GM18502 (cell line): Measurements from ENCODE around the gene COL16A1.
"Not testable (repeated sequence)": the region's sequence is repeated elsewhere in the genome, so short reads cannot be mapped to it uniquely, and the experiment has no call there.

Experiments
- ATAC-seq: cut with Tn5 transposase; IDR thresholded peaks from one replicate; pipeline ENCODE4 v1.9.1; 2021; ENCODE audit warnings: mild to moderate bottlenecking; ENCODE audit not compliant: unreplicated experiment, poor library complexity

The COL16A1 gene

DNA sequence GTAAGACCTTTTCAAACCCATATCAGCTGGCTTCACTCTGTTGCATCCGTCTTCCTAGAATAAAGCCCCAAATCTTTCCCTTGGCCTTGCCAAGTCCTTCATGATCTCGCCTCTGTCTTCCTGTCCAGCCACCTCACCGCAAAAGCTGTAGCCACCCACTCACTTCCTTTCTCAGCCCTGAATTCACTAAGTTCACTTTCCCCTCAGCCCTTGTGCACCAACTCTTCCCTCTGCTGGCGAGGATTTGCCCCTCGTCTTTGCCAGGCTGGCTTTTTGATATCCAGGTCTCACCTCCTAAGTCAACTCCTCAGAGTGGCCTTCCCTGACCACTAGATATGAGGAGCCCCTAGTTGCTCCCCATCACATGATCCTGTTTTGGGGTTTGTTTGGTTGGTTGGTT, 3.9 kb upstream of the COL16A1 start:
- ATAC-seq = no peak

DNA sequence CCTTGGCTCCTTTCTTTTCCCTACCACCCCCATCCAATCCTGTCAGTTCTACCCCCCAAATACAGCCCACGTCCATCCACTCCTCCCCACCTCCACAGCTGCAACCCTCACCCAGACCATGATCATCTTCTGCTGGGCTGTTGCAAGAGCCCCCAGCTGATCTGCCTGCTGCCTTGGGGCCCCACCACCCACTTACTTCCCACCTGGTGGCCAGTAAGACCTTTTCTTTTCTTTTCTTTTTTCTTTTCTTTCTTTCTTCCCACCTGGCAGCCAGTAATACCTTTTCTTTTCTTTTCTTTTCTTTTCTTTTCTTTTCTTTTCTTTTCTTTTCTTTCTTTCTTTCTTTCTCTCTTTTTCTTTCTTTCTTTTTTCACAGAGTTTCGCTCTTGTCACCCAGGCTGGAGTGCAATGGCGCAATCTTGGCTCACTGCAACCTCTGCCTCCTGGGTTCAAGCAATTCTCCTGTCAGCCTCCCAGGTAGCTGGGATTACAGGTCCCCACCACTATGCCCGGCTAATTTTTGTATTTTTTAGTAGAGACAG, 3.3 kb upstream of the COL16A1 start:
- not testable (repeated sequence) for ATAC-seq

- ATAC-seq = no peak
These were observed 2.7 kb upstream of the COL16A1 start for GRCh38 chr1:31706384-31707058.

GRCh38 chr1:31705080-31705866, 1.5 kb upstream of the COL16A1 start:
- no peak for ATAC-seq

DNA sequence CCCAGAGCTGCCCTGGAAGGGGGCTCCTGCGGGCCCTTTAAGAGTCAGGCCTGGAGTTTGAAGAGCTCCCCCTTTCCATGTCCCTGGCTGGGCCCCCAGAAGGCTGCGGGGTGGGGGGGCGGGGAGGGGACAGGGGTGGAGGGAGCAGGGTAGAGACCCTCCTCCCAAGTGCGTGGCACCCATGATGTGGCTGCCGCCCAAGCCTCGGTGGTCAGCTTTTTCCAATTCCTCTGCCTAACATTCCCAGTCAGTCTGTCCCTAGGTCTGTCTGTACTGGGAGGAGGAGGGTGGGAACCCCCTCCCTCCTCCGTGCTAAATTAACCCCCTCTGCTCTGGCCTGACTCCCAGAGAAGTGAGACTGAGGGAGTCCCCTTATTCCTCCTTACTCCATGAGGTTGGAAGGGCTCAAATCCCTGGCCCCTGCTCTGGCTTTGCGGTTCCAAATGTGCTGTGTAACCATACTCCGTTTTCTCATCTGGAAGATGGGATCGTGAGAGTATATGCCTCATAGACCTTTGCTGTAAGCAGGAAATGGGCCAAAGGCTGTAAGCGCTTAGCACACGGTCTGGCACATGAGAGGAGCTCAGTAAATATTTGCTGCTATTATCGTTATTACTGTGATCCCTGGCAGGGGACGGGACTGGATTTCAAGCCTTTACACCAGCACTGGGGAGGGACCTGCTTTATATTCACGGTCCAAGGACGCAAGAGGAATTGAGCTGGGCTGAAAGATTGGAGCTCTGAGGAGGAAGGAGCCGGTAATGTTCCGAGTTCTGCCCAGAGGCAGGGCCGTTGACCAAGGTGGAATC, 658 bp upstream of the COL16A1 start:
- ATAC-seq = no peak

DNA sequence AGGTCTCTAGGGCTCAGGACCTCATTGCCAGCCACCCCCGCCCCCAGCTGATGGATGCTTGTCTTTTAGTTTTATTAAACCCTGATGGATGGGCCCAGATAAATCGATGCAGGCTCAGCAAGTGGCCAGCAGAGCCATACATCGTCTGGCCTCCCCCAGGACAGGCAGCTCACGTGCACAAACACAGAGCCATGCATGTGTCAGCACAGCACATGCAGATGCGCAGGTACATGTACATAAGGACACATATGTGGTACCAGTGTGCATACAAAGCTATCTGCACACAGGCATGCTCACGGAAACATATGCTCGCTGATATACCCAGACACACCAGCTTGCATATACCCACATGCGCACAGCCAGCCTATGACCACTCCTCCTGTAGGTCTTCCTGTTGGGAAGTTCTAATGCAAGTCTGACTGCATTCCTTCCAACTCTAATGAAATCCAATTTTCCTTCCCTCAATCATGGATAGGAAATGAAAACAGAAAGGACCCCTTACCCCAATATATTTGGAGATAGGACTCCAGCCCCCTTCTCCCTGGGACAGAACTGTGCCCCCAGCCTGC, 897 bp downstream of the COL16A1 start:
- no peak for ATAC-seq

- no peak for ATAC-seq
These were observed 2.6 kb downstream of the COL16A1 start for GRCh38 chr1:31701091-31701736.

- ATAC-seq = no peak
These were observed 3.2 kb downstream of the COL16A1 start for GRCh38 chr1:31700468-31701090.

DNA sequence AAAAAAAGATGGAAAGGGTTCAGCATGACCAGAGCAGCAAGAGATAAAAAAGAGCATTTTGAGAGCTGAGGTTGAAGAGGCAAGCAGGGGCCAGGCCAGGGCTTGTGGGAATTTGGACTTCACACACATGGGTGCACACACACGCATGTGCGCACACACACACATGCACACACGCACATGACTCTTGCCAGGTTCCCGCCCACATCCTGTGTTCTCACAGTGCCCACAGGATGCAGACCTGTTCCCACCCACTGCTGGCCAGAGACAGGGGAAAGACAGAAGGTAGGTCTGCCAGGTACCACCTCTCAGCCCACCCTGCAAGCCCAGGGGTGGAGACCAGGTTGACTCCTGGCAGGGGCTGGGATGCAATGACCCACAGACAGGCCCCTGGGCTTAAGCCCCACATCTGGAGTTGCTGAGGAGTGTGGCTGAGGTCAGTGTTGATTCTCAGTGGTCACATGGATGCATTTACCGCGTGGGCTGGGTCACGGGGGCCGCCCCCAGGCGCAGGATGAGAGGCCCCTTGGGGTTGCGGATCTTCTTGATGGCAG, 4.4 kb downstream of the COL16A1 start:
- ATAC-seq = no peak

- no peak for ATAC-seq
These were observed 6.3 kb downstream of the COL16A1 start for GRCh38 chr1:31697369-31697984.

DNA sequence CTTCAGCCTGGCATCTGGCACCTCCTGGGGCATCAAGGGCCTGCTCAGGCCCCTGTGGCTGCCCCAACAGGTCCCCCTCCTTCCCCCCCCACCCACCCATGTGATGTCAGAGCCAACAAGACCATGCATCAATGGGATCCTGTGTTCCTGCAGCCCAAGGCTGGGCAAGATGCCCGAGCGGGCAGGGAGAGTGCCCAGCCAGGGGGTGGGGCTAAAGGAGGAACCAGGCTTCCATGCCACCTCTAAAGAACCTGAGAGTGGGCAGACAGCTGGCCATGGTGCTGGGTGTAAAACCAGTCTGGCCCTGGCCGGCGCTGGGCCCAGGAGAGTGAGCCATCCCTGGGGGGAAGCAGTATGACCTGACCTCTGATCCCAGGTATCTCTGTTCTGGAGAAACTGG, 7.6 kb downstream of the COL16A1 start:
- no peak for ATAC-seq

DNA sequence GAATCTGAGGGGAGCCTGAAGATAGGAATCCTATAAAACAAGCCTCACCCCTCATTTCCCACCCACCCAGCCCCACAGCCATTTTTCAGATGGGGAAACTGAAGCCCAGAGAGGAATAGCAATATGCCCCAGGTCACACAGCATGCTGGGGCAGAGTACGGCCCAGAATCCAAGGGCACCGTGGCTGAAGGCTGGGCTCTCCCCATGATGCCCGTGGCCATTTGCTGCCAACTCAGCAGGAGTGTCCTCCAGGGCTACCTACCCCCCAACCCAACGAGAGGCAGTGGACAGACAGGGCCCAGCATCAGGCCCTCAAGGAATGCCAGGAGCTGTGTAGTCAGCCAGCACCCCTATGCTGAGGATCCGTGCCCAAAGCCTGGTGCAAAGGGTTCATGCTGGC, 8.5 kb downstream of the COL16A1 start:
- no peak for ATAC-seq

GRCh38 chr1:31694964-31695313, 8.9 kb downstream of the COL16A1 start:
- no peak for ATAC-seq

DNA sequence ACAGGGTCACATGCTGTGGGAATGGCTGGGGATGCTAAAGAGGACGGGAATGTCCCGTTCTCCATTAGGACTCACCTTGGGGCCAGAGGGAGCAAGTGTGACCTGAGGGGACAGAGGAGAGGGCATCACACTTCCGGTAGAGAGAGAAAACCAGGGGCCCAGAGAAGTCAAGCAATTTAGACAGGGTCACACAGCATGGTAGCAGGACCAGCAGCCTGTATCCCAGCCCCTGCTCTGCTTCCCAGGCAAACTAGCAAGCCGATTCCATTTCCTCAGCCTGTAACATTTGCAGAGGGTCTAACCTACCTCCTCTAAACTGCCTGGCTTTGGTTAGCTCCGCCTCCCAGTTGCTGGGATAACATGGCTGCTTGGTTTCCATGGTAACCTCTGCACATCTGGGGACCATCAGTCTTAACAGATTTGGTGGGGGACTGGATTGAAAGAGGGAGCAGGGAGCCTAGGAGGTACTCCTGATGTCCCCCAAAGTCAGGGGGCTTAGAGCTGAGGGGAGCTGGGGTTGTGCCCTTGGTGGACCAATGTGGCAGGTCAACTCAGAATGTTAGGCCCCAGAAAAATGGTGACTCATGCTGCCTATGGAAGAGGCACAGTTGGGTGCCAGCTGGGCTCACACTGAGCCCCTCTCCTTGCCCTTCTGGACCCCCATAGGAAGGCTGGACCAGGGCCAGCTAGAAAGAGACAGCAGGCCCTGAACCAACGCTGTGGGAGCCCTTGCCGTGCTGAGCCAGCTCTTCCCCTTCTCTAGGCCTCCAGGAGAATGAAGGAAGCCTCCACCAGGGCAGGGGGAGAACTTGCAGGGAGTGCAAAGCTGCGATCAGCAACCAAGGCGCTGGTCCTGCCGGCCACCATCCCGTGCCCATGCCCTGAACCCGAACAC, 9.5 kb downstream of the COL16A1 start:
- no peak for ATAC-seq

- ATAC-seq = no peak
These were observed 10.6 kb downstream of the COL16A1 start for GRCh38 chr1:31693231-31693630.

- no peak for ATAC-seq
These were observed 11.9 kb downstream of the COL16A1 start for GRCh38 chr1:31691951-31692350.

DNA sequence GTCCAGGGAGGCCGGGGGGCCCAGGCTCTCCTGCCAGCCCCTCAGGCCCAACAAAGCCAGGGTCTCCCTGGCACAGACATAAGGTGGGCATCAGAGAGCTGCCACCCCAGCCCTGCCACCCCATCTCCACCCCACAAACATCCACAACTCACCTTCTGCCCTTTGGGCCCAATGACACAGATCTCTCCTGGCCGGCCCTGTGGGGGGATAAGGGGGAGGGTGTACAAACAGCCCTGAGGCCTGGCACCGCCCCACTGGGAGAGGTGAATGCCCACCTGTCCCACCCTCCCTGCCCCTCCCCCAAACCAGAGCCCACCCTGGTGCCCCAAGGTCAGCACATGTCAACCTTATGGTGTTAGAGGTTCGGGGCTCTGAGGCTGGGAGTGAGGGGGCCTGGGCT, 12.4 kb downstream of the COL16A1 start:
- no peak for ATAC-seq

GRCh38 chr1:31690921-31691320, 12.9 kb downstream of the COL16A1 start:
- ATAC-seq = no peak
